IPS-18c (cell line): ENCODE data around the gene CTDP1.

Source experiments
- H3K4me3 ChIP-seq: 2 replicates; pipeline ENCODE4 v1.7.0; 2013; ENCODE audit warnings: low read depth, mild to moderate bottlenecking, low read length, moderate library complexity; ENCODE audit not compliant: insufficient read depth
- H3K9me3 ChIP-seq: one replicate; pipeline ENCODE4 v1.6.1; 2013; ENCODE audit warnings: mild to moderate bottlenecking, low read length, moderate library complexity; ENCODE audit not compliant: control insufficient read depth, insufficient read depth

Gene CTDP1

GRCh38 chr18:79642626-79643025 lies 37.0 kb upstream of the CTDP1 start:
- H3K4me3 ChIP-seq = no peak overlapping the region
- no peaks in the 10 kb centered on the region for H3K9me3 ChIP-seq

GRCh38 chr18:79643054-79643984 lies 36.3 kb upstream of the CTDP1 start:
- Histone ChIP-seq H3K9me3 (no peaks in the 10 kb centered on the region), H3K4me3 (no peak overlapping the region)

DNA sequence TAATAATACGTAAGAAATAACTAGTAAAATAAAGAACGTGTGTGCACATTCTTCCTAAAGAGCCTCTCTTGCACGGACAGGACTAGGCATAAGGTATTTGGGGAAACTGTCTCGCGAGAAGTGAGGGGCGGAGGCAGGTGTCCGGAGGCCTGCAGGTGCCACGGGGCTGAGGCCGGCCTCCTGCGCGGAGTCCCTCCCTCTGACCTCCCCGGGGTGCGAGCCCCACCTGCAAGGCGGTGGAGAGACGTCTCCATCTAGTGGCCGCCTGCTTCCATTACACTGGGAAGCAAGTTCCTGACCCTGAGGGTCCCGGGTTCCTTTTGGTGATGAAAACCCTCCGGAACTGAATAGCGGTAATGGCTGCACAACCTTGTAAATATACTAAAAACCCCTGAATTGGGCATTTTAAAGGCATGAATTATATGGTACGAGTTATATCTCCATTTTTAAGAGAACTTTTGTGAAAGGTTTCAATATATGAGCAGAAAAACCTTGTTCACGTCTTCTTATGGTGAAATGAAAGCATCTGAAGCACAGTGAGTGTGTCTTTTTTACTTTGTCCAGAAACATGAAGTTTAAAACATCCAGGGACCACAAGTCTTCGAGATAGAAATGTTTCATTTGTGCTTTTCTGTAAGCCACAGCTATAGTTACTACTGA lies 35.5 kb upstream of the CTDP1 start:
- H3K4me3 ChIP-seq = no peak overlapping the region

GRCh38 chr18:79644666-79645057 lies 34.9 kb upstream of the CTDP1 start:
- no peak overlapping the region for H3K4me3 ChIP-seq

More for the DNA sequence above, 35.5 kb upstream of the CTDP1 start:
- no peaks in the 10 kb centered on the region for H3K9me3 ChIP-seq

DNA sequence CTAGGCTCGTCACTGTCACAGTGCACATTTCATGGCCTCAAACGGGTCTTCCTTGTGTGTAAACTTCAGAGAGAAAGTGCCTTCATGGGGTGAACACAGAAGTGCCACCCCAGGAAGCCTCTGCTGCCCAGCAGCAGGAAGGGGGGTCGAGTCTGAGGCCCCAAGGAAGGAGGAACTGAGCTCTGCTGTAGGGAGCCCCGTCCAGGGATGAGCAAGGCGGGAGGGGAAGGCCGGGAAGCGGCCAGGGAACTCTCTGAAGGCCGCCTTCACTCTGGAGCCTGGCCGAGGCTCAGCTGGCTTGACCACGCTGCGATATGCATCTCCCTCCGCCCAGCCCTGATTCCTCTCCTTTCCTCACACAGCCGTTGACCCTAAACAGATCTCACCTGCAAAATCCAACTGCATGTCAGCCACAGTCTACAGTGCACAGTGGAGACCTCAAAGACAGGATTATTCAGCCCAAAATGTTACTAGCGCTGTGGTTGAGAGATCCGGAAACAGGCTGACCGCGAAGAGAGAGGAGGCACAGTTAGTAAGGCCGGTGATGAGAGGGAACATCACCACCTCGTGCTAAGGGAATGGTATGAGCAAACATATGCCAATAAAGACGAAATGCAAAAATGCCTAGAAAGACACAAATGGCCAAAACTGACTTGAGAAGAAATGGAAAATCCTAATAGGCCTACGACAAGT lies 34.2 kb upstream of the CTDP1 start:
- Histone ChIP-seq H3K9me3 (no peaks in the 10 kb centered on the region), H3K4me3 (no peak overlapping the region)

More at GRCh38 chr18:79644666-79645057, 34.9 kb upstream of the CTDP1 start:
- H3K9me3 ChIP-seq = no peaks in the 10 kb centered on the region

DNA sequence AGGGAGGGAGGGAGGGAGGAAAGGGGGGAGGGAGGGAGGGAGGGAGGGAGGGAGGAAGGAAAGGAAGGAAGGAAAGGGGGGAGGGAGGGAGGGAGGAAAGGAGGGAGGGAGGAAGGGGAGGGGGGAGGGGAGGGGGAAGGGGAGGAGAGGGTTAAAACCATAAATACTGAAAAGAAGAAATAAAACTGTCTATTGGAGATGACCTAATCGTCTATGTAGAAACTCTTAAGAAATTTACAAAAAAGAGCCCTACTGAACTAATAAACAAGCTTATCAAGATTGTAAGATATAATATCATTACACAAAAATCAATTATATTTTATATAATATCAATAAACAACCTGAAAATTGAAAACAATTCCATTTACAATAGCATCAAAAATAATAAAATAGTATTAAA lies 32.3 kb upstream of the CTDP1 start:
- Histone ChIP-seq H3K4me3 (no peak overlapping the region), H3K9me3 (no peaks in the 10 kb centered on the region)

DNA sequence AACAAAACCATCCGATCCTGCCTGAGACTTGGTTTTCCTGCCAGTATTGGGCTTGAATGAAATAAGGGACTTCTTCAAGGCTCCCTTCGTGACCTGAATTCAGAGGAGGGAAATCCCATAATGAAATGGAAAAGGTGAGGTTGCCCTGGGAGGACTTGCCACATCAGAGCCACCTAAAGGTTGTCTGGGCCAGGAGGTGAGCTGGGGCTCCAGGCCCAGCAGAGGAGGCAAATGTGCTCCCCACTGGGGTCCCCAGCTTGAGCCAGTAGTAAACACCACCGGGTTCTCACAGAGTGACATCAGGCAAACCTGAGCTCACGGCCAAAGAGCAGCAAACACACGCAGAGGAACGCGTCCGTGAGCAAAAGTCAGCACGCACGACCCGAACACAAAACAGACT lies 28.6 kb upstream of the CTDP1 start:
- Histone ChIP-seq H3K9me3 (no peaks in the 10 kb centered on the region), H3K4me3 (no peak overlapping the region)

GRCh38 chr18:79657342-79657996 lies 22.1 kb upstream of the CTDP1 start:
- H3K4me3 ChIP-seq = no peak overlapping the region
- no peaks in the 10 kb centered on the region for H3K9me3 ChIP-seq

GRCh38 chr18:79658366-79658765 lies 21.2 kb upstream of the CTDP1 start:
- no peak overlapping the region for H3K4me3 ChIP-seq
- no peaks in the 10 kb centered on the region for H3K9me3 ChIP-seq

- H3K9me3 ChIP-seq = no peaks in the 10 kb centered on the region
- no peak overlapping the region for H3K4me3 ChIP-seq
These were observed 19.9 kb upstream of the CTDP1 start for GRCh38 chr18:79659733-79660132.

- H3K9me3 ChIP-seq = no peaks in the 10 kb centered on the region
- no peak overlapping the region for H3K4me3 ChIP-seq
These were observed 17.6 kb upstream of the CTDP1 start for GRCh38 chr18:79662034-79662433.

DNA sequence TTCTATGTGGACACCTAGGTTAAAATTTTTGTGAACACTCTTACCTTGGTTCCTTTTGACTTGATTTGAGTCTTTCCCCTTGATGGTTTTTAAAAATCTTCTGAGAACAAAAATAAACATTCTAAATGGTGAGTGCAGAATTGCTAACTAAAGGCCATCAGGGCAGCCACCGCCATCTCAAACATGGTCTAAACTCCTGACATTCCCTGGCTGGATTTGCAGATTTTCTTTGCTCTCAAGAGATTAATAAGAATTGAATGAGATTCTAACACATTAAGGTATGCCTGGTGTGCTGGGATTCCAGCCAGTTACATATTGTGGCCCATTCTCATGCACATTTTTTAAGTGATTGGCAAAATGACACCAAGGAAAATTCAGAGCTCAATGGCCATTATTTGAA lies 17.2 kb upstream of the CTDP1 start:
- H3K4me3 ChIP-seq = no peak overlapping the region
- H3K9me3 ChIP-seq = no peaks in the 10 kb centered on the region

DNA sequence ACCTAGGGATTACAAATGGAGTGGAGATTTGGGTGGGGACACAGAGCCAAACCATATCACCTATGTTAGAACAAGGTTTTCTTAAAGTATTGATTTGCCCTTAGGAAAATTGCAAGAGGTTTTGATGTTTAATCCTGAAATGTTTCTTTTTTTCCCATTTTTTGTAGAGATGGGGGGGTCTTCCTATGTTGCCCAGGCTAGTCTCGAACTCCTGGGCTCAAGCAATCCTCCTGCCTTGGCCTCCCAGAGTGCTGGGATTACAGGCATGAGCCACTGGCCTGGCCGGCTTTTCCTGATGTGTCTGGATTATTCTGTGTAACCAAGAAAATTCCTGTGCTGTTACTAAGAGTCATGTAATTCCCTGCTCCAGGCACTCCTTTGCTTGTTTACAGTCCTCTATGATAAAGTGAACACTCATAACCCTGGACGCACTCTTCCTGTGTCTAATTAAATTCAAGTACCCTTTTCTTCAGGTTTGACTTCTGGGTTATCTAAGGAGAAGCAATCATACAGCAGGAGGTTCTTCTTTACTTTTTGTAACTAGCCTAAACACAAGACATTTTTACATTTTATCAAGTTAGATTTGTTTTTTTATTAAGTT lies 15.0 kb upstream of the CTDP1 start:
- no peak overlapping the region for H3K4me3 ChIP-seq

DNA sequence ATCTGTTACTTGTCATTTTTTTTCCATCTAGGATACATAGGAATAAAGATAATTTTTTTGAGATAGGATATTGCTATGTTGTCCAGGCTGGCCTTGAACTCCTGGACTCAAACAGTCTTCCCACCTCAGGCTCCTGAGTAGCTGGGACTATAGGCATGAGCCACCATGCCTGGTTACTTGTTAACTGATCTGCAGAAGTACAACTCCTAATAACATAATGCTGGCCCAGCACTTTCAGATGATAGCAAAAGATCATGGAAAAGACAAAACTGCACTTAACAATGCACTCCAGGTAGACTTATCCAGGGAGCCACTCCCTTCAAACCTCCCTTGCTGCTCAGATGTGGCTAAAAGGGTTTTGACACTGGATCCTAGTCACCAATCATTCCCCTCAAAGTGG lies 11.4 kb upstream of the CTDP1 start:
- no peaks in the 10 kb centered on the region for H3K9me3 ChIP-seq
- H3K4me3 ChIP-seq = no peak overlapping the region

More for the DNA sequence above, 15.0 kb upstream of the CTDP1 start:
- H3K9me3 ChIP-seq = no peaks in the 10 kb centered on the region

DNA sequence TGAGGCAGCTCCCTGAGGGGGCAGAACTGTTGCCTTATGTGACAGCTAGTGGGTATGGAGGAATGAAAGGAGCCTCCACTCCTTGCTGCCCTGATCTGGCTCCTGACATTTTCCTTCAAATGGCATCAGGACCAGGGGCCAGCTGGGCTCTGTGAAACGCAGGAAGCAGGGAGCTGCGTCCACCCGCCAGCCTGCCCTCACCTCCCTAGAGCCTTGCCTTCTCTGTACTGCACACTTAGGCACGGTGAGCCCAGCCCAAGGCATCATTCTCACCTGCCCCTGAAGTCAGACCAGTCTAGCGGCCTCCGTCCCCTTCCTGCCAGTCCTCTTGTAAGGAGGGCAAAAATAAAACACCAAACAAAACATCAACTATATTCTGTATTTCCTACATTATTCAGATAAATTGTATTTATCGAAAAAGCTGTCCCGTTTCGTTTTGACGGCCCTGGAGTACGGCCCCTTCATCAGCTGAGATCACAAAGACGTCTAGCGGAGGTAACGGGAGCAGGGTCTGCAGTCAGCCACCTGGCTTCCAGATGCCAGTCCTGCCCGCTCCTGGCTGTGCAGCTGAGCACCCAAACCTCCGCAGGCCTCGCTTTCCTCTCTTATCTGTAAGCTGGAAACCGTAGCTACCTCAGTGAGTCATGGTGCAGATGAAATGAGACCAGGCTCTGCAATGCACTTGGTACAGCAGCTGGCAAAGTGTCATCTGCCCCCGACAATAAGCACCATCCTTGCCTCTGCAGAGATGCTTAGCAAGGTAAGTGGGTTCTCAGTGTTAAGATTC lies 6.9 kb upstream of the CTDP1 start:
- H3K4me3 ChIP-seq = no peak overlapping the region
- H3K9me3 ChIP-seq = peaks cover 4% of the 10 kb centered on the region

- H3K4me3 ChIP-seq = no peak overlapping the region
These were observed 2.4 kb upstream of the CTDP1 start for GRCh38 chr18:79677221-79677620.

More at GRCh38 chr18:79677221-79677620, 2.4 kb upstream of the CTDP1 start:
- H3K9me3 ChIP-seq = peaks cover 4% of the 10 kb centered on the region
